NB4 (cell line): Measurements from ENCODE around the gene PHACTR3.

Experiments
- CTCF ChIP-seq: IDR thresholded peaks from one replicate; pipeline ENCODE4 v1.5.1; 2012; ENCODE audit warnings: low read depth, low read length
- MAX ChIP-seq: IDR thresholded peaks from 2 replicates; pipeline ENCODE4 v1.6.1; 2011; ENCODE audit warnings: low read depth, low read length
- MYC ChIP-seq: IDR thresholded peaks from 2 replicates; pipeline ENCODE4 v1.6.1; 2011; ENCODE audit warnings: low read depth, low read length
- POLR2A ChIP-seq: IDR thresholded peaks from 2 replicates; pipeline ENCODE4 v1.6.1; 2011; ENCODE audit warnings: mild to moderate bottlenecking; ENCODE audit not compliant: insufficient read length; ENCODE audit errors: extremely low read depth

GRCh38 chr20:59633656-59634251, 29.4 kb downstream of the PHACTR3 start:
- TF ChIP-seq CTCF, result no peak
- TF ChIP-seq POLR2A, result no peak
- TF ChIP-seq MAX, result no peak
- TF ChIP-seq MYC, result no peak
